HuH-7.5 (cell line): ENCODE results near the gene ACSL3.
"Not testable (repeated sequence)": the region's sequence is repeated elsewhere in the genome, so short reads cannot be mapped to it uniquely, and the experiment has no call there.

Source experiments
- DNase-seq: peaks from one replicate; pipeline ENCODE4 v3.0.0; 2011; ENCODE audit warnings: low spot score

ACSL3 gene

DNA sequence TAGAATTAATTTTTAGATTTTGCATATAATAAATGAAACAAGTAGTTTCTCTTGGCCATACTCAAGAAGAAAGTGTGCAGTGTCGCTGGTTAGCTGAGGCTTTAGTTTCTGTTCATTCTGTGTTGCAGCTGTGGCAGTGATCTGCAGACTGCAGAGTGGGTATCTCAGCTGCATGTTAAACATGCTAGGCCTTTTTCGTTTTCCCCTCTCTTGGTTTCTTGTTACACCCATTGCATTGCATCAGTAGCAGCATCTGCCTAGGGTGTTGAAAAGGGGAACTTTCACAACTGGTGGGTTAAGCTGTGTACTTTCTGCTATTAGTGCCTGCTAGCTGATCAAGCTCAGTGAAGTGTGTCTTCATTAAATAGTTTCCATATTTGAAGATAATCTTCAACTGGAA lies 51.3 kb downstream of the ACSL3 start:
- DNase-seq = no peak

GRCh38 chr2:222912776-222913175 lies 51.9 kb downstream of the ACSL3 start:
- no peak for DNase-seq

DNA sequence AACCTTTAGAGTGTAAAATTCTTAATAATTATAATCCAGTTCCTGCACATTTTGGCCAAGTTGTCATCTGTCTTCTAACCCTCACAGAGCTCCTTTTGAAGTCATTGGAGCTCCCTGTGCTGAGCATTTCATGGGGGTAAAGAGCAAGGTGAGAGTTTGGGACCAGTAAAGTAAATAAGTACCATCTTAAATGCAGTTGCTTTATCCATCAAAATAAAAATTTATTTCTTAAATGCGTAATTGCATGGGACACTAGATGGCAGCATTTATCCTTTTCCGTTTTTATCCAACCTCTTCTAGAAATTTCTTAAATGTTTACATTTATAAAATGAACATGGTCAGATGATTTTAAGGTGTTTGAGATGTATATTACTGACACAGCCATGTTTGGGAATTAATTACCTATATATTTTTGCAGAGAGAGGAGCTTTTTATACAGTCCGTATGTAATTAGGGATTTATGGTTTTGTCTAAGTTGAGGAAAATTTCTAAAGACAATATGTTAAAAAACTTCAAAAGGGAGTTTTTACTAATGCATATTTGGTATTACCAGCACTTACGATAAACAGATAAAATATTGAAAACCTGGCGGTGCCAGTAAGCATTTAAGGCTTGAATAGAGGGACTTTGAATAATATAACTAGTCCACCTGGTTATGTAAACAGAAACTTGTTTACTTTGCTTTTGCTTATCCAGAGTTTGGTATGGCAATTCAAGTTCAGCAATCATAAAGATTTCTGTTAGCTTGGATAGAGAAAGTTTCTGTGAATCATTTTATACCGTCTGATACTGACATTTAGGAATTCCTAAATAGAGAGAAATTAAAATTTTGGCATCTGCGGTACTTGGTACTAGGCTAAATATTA lies 54.5 kb downstream of the ACSL3 start:
- no peak for DNase-seq

- no peak for DNase-seq
These were observed 55.7 kb downstream of the ACSL3 start for GRCh38 chr2:222916229-222917197.

GRCh38 chr2:222917212-222917611 lies 56.4 kb downstream of the ACSL3 start:
- DNase-seq = not testable (repeated sequence)

DNA sequence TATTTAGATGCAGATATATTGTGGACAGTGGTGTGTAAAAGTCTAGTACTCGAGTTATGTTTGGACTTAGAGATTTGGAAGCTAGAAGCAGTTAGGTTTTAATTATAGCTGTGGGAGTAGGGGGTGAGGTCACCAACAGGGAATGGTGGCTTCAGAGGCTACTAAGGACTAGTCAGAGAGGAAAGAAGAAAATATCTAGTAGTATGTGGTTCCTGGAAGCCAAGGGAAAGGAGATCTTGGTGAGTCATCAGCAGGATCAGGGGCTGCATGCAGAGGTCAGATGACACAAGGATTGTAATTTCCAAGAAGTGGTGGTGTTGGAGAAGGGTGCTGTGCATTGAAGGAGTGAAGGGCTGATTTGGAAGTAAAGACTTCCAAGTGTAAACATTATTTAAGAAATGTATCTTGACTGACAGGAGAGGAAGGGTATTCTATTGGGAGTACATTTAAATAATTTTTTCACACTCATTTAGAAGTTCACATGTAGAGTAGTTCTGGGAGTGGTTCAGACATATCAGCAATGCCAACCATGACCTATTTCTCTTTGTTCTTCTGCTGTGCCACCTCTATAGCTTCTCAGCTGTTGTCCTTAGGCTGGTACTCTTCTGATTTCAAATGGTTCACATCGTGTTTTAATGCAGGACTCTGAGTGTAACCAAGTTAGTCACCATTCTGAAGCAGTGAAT lies 59.1 kb downstream of the ACSL3 start:
- no peak for DNase-seq

- DNase-seq = no peak
These were observed 59.9 kb downstream of the ACSL3 start for GRCh38 chr2:222920657-222921186.

- DNase-seq = no peak
These were observed 61.4 kb downstream of the ACSL3 start for GRCh38 chr2:222922019-222922800.

GRCh38 chr2:222926915-222927314 lies 66.1 kb downstream of the ACSL3 start:
- no peak for DNase-seq

DNA sequence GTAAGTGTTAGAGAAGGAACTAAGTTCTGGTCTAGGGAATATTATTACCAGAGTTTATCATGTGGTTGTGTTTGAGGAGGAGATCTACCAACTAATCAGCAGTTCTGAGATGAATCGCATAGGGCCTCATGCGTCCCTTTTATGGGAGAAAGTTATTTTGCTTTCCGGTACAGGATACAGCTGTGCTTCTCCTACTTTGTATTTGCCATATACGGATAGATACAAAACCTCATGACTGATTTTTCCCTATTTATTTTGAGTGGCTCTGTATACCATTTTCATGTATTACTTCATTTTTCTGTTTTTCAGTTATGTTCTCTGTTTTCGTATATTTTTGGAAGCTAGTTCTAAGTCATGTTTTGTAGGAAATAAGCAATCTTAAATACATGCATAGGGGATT lies 66.8 kb downstream of the ACSL3 start:
- DNase-seq = no peak

- no peak for DNase-seq
These were observed 67.5 kb downstream of the ACSL3 start for GRCh38 chr2:222928335-222928734.

DNA sequence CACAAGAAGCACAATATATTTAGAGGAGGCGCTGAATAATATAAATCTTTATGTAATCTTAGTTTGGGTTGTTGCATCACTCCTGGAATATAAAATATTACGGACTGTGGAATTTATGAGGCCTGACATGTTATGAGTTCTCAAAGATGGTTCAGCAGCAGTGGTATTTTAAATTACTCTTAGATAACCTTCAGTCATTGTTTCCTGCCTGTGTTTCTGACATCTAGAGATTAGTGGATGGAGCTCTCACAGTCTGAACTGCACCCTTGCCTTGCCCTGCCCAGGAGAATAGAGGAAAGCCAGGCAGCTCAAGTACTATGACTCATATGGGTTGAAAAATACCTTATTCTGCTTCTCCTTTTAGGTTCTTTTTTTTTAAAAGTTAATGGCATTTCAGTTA lies 70.0 kb downstream of the ACSL3 start:
- no peak for DNase-seq

DNA sequence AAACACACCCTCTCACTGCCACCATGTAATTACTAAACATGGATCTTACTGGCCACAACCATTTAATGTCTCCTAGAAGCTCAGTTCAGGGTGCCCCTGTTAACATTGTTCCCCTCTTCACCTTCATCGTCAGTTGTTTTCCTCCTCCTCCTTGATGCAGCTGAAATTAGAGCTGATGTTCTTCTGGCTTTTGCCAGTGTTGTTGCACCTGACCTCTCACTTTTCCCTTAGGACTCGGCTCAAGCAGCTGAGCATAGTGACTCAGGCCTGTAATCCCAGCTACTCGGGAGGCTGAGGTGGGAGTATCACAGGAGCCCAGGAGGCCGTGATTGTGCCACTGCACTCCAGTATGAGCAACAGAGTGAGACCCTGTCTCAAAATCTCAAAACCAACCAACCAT lies 70.8 kb downstream of the ACSL3 start:
- no peak for DNase-seq

DNA sequence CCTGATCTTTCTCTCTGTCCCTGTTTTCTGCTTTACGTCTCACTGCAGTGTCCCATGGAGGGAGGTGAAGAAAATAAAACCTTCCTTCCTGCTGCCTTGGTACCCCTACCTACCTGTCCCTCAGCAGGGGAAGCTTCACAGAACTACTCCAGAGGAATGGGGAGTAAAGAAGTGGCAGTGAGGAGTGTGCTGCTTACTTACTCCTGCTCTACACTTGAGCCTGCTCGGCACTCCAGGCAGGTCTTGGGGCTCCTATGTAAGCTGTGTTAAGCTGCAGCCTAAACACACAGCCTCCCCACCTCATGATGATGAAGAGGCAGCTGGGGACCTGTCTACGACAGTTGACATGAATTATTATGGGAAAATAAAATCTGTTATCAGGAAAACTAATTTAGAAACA lies 72.6 kb downstream of the ACSL3 start:
- no peak for DNase-seq

DNA sequence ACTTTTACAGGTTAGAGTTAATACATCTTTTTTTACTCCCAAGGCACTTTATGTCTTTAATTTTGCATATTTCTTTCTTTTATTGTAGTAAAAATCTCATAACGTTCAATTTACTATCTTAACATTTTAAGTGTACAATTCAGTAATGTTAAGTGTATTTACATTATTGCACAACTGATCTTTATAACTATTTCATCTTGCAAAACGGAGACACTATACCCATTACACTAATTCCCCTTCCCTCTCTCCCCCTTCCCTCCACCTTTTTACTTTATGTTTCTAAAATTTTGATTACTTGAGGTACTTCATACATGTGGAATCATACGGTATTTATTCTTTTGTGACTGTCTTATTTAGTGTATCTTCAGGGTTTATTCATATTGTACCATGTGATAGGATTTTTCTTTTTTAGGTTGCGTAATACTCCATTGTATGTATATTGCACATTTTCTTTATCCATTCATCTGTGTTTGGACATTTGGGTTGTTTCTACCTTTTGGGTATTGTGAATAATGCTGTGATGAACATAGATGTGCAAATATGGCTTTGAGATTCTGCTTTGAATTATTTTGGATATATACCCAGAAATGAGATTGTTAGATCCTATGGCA lies 75.0 kb downstream of the ACSL3 start:
- DNase-seq = no peak

GRCh38 chr2:222936705-222937104 lies 75.9 kb downstream of the ACSL3 start:
- no peak for DNase-seq

GRCh38 chr2:222938327-222938726 lies 77.5 kb downstream of the ACSL3 start:
- no peak for DNase-seq

DNA sequence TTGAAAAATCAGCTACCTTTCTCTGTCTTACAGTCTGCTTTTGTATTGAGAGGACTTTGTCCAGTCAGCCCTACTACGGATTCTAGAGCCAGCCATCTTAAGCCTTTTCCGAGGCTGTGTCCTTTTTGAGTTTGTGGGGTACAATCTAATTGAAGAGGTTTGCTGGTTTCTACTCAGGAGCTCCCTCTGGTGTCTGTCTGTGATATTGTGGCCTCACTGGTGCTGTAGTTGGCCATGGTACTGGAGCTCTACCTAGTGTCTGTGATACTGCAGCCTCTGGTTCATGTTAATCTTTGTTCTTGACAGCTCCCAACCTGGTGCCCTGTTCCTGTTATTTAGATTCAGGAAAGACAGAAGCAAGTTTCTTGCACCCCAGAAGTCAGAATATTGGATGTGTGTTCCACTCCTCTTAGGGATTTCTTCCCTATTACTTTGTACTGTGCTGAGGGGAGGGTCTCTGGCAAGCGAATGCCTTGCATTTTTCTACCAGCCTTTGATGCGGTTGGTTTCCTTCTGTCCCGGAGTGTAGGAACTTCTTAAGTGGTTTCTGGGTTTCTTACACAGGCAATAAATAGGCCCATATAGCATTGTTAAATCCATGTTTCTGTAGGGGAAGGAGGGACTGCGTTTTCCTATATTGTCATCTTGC lies 78.5 kb downstream of the ACSL3 start:
- no peak for DNase-seq

DNA sequence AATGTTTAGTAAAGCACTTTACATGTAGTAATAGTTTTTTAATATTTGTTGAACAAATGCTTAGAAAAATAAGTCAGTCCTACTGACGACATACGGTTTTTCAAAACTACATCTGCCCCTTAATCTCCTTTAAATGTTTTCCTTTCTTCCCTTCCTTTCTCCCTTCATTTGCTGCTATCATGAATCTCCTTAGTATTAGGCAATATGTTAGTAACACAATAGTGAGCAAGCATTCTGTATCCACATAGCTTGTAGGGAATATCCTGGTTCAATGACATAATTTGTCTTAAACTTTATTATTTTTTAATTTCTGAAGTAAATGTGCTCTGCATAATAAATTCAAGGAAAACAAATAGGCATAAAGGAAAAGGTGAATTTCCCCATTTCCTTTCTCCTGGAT lies 79.1 kb downstream of the ACSL3 start:
- no peak for DNase-seq

- DNase-seq = no peak
These were observed 80.7 kb downstream of the ACSL3 start for GRCh38 chr2:222941510-222942032.
